GM13977 (cell line): ENCODE data around the gene MAP1S.
"Not testable (repeated sequence)": the region's sequence is repeated elsewhere in the genome, so short reads cannot be mapped to it uniquely, and the experiment has no call there.

ENCODE experiments used
- DNase-seq: peaks from one replicate; pipeline ENCODE4 v3.0.0; 2012; ENCODE audit warnings: low spot score
- in situ Hi-C: fragments of 300-500 bp; cut with MboI; formaldehyde crosslinking; loops from one replicate; pipeline ENCODE4 v1.12.0; 2022; ENCODE audit warnings: low sequenced_read_pairs, low pct_unique_long_range_greater_than_20kb, mixed read lengths, inconsistent platforms; ENCODE audit not compliant: unreplicated experiment
- TF ChIP-seq, protein P1 (sequence below): IDR thresholded peaks from 2 replicates; pipeline ENCODE4 v1.5.1; 2012; ENCODE audit warnings: mild to moderate bottlenecking, control low read depth; ENCODE audit not compliant: insufficient read depth; ENCODE audit errors: extremely low read depth, missing control alignments

Gene MAP1S

DNA sequence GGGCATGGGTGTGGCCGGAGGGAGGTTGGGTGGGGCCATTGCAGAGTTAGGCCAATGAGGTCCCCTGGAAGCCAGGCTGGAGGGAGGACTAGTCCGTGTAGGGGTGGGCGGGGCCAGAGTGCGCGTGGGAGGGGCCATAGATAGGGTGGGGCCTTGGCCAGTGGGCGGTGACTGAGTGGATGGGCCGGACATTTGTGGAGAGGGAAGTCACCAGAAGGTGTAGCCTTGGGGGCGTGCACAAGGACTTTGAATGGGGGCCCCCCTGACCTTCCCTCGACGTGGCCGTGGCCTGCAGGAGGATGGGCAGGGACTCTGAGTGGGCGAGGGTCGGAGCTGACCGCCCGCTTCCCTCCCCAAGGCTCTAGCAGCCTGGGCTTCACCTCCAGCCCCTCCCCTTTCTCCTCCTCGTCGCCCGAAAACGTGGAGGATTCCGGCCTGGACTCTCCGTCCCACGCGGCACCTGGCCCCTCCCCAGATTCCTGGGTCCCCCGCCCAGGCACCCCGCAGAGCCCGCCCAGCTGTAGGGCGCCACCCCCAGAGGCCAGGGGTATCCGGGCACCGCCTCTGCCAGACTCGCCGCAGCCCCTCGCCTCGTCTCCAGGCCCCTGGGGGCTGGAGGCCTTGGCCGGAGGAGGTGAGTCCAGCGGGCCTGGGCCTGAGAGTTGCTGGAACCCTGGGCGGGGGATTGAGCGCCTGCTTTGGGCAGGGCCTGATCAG lies 59.1 kb downstream of the MAP1S start:
- in situ Hi-C loops = loop anchor here (10.0 kb wide), 1 partner anchor 64 kb away; the partner anchor contains the start of gene MAP1S
- peak; percentile 58 for DNase-seq
- TF ChIP-seq, protein P1, sequence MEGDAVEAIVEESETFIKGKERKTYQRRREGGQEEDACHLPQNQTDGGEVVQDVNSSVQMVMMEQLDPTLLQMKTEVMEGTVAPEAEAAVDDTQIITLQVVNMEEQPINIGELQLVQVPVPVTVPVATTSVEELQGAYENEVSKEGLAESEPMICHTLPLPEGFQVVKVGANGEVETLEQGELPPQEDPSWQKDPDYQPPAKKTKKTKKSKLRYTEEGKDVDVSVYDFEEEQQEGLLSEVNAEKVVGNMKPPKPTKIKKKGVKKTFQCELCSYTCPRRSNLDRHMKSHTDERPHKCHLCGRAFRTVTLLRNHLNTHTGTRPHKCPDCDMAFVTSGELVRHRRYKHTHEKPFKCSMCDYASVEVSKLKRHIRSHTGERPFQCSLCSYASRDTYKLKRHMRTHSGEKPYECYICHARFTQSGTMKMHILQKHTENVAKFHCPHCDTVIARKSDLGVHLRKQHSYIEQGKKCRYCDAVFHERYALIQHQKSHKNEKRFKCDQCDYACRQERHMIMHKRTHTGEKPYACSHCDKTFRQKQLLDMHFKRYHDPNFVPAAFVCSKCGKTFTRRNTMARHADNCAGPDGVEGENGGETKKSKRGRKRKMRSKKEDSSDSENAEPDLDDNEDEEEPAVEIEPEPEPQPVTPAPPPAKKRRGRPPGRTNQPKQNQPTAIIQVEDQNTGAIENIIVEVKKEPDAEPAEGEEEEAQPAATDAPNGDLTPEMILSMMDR = no peak

DNA sequence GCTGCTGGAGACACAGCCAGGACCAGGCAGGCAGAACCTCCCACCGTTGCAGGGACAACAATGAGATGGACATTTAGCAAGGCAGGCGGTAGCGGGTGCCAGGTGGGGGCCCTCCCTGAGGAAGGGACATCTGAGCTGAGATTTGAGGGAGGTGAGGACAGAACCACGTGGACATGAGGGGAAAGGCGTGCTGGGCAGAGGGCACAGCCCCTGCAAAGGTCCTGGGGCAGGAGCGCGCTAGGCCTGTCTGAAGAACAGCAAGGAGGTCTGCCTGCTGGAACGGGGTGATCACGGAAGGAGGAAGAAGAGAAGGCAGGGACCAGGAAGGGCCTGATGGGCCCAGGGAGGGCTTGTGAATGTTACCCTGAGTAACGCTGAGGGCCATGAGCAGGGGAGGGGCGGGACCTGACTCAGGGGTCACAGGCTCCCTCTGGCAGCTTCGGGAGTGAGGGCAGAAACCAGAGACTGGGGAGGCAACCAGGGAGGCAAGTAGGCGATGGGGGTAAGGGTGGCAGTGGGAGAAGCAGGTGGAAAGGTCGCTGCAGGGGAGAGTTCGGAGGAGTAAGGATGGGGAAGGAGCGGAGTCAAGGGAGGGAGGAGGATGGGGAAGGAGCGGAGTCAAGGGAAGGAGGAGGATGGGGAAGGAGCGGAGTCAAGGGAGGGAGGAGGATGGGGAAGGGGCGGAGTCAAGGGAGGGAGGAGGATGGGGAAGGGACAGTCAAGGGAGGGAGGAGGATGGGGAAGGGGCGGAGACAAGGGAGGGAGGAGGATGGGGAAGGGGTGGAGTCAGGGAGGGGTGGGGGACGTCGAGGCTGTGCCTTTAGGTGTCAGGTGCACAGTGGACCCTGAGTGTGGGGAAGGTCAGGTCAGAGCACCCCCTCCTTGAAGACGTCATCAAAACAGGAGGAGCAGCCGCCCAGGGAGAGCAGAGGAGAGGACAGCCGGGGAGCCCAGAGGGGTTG lies 60.0 kb downstream of the MAP1S start:
- TF ChIP-seq, protein P1 = no peak
- no peak for DNase-seq
- in situ Hi-C loops = loop anchor here (10.0 kb wide), 1 partner anchor 64 kb away; the partner anchor contains the start of gene MAP1S

DNA sequence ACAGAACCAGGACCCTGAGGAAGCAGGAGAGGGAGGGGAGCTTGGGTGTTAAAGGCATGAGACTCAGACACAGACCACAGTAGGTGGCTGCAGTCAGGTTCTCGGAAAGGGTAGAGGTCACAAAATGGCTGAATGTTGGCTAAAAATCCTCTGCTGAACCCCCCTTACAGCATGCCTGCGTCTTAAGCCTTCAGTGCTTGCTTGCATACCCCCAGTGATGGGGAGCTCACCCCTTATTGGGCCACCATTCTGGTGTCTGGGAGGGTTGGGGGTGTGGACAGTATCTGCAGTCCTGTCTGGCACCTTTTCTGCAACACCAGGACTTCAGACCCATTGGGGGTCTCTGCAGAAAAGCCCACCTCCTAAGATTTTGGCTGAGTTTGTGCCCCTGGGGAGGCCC lies 61.5 kb downstream of the MAP1S start:
- TF ChIP-seq, protein P1 = no peak
- DNase-seq = no peak
- in situ Hi-C loops = no loop called here

- in situ Hi-C loops, DNase-seq: not testable (repeated sequence)
These were observed 64.4 kb downstream of the MAP1S start for GRCh38 chr19:17783721-17784120.
